Activated gamma-delta T cell treated with anti-CD3 and anti-CD28 coated beads, Interleukin-2, amount 50 U/mL, for 16 hours (primary cell): ENCODE data around the gene CCDC78.

Experiments
- DNase-seq: peaks from one replicate; pipeline ENCODE4 v3.0.0-alpha.2; 2020; ENCODE audit warnings: low read depth

CCDC78 gene

GRCh38 chr16:736936-737481 is 10.8 kb upstream of the CCDC78 start:
- DNase-seq: no peak

DNA sequence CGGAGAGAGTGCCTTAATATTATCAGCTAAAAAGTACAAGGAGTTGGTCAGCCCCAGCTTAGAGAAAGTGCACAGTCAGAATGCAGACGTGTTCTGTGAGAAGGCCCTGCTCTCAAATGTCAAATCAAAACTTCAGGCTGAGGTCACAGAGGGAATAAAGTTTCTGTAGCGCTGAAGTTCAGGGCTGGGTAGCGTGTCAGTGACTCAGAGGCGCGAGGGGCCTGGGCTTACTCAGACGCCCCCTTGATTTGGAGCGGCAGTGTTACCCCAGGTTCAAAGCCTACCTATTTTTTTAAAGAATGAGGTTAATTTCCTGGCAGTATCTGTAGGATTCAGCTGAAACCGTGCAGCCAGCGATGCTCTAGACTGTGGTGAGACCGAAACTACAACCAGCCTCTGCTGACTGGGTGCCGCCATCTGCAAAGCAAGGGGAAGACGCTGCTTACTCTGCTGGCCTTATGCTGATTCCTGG is 9.8 kb upstream of the CCDC78 start:
- DNase-seq: no peak

GRCh38 chr16:734981-735881 is 9.0 kb upstream of the CCDC78 start:
- no peak for DNase-seq

DNA sequence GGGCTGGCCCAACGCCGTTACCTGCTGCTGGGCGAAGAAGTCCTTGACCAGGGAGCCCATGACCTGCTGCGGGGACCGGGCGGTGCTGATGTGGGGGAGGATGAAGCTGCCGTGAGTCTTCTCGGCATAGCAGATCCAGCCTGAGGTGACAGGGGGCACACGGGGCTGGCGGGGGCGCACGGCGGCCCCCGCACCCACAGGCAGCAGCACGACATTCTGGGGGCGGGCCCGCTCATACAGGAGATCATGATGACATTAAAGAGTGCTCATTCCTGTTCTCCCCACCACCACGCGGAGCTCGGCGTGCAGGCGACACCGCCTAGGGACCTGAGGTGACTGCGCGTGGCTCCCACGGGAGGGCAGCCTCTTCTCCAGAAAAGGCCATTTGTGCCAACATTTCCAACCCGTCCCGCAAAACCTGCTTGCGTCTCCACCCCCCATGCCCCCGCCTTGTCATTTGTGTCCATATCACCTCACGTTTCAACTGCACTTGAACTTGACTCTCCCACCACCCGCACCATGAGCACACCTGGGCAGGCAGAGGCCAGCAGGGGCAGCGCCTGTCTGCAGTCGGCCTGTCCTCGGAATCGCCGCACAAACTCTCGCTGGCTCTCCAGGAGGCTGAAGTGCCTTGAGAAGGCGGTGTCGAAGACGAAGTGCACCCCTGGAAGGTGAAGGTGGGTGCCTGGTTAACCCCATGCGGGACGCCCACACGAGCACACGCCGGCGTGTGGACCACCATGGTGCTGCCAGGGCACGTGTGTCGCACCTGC is 8.2 kb upstream of the CCDC78 start:
- DNase-seq: no peak

DNA sequence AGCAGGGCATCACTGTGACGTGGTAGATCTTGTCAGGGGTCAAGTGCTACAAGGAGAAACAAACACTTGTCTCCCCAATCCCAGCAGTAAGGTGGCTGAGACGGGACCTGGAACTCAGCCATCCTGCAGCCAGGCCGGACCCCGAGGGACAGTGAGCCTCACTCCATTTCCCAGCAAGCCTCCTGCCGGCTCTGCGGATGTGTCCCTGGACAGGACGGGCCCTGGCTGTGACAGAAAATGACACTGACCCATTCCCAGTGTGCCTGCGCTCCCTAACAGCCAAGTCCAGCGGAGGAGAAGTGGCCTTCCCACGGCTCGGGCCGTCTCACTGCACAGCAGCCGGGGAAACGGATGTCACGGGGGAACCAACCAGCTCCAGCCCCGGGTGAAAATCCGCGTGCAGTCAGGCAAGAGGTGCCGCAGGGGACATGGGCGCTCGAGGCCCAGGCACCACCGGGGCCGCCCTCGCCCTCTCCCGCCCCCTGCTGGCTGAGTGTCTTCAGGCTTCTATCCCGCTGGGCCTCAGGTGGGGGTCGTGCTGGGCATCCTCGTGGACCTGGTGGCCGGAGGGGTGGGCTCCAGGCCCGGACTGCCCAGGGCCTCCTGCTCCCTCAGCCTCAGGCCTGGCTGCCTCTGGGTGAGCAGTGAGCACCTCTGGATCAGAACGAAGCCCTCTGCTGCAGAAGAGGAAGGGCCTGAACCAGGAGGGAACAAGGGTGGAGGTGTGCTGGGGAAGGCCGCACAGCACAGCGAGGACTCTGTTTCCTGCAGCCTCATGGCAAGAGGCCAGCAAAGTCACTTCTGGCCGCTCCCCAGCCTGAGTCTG is 7.4 kb upstream of the CCDC78 start:
- no peak for DNase-seq

DNA sequence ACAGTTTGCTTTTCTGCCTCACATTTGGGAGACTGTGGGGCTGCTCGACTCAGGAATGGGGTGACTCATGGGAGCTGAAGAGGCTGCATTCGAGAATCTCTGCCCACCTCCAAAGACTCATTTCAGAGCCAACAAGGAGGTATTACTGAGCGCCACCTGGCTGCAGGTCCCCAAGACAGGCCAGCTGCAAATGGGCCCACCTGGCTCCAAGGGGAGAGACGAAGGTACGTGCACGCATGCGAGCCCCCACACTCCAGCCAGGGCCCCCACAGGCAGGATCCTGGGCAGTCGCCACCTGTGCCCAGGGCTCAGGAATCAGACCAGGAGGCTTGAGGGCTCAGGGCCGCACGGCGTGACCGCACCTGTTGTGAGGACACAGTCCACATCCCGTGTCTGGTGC is 6.7 kb upstream of the CCDC78 start:
- DNase-seq: no peak

- DNase-seq: no peak
These were observed 6.1 kb upstream of the CCDC78 start for GRCh38 chr16:732332-732731.

GRCh38 chr16:730666-731509 is 4.6 kb upstream of the CCDC78 start:
- DNase-seq: no peak

DNA sequence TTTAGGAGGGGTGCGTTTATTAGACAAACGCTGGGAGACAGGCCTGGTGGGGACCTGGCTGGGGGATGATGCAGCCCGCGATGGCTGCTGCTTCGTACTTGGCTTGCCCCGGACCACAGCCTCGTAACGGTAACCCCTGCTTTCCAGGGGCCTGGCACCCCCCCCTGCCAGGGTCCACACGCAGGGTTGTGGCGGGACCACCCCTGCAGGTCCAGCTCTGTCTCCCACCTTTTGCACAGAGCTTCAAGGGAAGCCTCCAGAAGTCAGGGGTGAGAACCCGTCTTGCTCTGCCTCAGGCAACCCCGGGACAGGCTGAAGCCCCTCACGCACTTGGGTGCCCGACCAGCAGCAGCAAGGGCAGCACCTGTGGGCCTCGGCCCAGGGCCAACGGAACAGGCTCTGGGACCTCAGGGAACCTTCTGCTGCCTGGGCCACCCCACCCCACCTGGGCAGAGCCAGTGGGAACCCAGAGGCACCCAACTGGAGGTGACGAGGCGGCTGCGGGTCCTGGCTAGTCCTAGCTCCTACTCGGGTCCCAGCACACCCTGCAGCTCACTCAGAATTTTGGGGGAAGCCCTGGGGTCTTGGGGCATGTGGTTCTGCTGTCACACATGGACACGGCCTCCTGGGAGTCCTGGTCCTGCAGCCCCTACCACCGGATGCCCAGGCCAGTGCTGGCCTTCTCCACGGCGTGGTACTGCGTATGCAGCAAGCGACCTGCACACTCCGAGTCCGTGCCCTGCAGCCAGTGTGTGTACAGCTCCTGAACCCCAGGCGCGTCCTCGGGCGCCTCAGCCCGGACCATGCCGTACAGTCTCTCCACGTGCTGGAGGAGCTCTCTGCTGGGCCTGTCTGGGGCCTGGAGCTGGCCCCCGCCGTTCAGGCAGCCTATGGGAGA is 3.8 kb upstream of the CCDC78 start:
- DNase-seq: no peak

- no peak for DNase-seq
These were observed 2.9 kb upstream of the CCDC78 start for GRCh38 chr16:728890-729744.

DNA sequence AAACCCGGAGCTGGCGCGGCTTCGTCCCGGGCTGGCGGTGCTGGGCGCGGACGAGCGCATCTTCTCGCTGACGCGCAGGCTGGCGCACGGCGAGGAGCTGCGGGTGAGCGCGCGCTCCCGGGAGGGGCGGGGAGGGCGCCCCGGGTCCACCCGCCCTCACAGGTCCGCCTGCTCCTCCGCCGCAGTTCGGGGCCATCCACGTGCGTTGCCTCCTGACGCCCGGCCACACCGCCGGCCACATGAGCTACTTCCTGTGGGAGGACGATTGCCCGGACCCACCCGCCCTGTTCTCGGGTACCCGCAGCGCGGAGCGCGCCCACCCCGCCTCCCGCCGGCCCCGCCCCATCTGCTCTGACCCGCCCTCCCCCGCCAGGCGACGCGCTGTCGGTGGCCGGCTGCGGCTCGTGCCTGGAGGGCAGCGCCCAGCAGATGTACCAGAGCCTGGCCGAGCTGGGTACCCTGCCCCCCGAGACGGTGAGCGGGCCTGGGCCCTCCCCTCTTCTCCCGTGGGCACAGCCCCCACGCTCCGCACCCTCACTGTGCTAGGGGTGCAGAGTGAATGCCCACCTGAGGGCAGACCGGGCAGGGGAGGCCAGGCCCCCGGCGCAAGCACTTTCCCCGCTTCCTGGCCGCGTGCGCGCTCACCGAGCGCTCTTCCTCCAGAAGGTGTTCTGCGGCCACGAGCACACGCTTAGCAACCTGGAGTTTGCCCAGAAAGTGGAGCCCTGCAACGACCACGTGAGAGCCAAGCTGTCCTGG is 2.1 kb upstream of the CCDC78 start:
- no peak for DNase-seq

GRCh38 chr16:727291-727977 is 1.2 kb upstream of the CCDC78 start:
- no peak for DNase-seq

DNA sequence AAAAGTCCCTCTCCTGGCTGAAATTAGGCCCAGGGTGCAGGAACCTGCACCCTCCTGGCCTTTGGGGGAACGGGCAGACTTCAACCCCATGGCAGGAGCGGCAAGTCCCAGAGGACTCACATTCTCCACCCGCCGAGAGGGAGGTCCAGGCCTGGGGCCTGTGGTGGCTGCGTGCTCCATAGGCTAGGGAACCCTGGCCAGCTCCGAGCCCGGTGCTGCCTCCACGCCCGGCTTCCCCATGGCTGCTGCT is 130 bp downstream of the CCDC78 start:
- no peak for DNase-seq

DNA sequence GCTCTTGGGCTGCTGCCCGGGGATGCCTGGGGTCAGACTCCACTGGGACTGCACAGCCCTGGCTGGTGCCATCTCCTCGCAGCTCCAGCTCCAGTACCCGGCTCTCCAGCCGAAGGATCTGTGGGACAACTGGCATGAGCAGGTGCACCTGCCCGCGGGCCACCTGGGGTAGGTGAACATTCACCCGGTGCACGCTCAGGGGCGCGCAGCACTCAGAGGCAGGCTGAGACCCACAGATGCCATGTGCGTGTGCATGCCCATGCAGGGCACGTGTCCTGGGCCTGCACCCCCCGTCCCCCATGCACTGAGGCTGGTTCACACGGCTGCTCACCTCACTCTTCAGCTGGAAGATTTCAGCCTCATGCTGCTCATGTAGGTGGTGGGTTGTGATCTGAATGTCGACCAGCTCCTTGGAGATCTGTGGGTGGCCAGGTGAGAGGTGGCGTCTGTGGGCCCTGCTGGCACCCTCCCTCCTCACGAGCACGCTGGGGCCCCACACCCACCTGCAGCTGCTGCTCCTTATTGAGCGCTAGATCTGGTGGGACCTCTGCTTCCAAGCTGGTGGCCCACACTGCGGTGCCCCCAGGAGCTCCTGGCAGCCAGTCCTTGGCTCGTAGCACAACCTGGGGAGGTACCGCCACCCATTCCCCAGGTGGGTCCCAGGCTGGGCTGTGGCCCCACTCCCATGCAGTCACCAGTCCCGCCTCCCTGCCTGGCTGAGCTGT is 618 bp downstream of the CCDC78 start:
- DNase-seq: no peak

- no peak for DNase-seq
These were observed 1.2 kb downstream of the CCDC78 start for GRCh38 chr16:725041-725376.

DNA sequence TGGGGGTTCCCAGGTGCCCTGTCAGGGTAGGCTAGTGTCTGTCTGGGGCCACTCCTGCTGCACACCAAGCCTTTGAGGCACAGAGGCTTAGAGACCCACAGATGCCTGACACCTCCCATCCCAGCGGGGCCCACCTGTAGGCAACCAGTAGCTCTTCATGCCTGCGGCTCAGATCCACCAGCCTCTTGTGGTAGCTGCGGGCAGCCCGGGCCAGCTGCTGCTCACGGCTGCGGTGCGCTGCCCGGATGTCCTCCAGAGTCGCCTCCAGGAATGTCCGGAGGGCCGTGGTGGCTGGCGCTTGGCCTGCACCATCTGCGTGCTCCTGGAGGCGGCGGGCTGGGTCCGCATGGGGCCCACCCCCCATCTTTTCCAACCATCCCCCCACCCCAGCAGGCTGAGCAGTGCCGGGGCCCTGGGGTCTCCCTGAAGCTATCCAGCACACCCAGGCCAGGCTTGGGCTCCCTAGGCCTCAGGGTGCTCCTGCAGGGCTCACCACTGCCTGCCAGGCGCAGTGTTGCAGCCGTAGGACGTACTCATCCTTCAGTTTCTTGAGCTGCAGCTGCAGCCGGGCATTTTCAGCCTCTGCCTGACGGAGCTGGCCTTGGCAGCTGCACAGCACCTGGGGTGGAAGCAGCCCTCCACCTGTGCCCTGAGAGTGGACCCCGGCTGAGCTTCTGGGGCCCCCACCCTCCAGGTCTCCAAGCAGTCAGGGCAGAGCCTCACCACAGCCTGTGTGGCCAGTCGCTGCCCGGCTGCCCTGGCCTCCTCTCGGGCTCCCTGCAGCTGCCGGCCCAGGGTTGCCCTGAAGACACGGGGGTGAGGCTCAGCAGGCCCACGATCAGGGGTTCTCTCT is 1.8 kb downstream of the CCDC78 start:
- DNase-seq: no peak

DNA sequence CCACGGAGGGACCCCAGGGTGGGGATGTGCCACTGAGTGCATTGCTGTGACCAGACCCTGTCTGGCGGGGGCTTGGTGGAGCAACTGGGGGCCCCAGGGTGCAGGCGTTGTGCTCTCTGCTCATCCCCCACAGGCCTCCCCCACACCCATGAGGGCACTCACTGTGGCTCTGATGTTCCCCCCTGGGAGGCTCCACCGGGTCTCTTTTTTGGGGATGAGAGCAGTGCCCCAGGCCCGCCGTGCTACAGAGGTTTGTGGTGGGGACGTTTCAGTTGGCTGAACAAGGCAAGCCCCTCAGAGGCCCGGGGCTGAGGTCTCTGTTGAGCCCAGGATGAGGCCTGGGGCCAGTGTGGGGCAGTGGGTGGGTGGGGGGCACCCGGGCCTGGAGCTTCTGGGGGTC is 2.5 kb downstream of the CCDC78 start:
- DNase-seq: no peak
